ENCODE results near the gene PDLIM3.

DNA sequence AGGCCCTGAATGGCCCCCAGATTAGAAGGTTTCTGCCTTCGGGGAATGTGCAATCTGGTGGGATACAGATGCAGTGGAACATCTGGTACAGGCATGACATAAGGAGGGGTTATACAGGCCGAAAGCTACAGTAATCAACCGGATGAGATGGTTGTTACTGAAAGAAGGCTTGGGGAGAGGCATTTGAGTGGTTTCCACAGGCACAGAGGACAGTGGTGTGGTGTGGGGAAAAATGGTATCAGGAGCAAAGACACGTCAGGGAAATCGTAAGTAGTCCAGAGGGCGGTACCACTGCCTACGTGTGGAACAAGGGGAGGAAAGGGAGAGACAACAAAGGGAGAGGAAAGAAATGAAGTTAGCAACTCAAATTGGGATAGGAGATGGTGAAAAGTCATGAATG lies 3.0 kb downstream of the PDLIM3 start:
- TF ChIP-seq, protein P1, sequence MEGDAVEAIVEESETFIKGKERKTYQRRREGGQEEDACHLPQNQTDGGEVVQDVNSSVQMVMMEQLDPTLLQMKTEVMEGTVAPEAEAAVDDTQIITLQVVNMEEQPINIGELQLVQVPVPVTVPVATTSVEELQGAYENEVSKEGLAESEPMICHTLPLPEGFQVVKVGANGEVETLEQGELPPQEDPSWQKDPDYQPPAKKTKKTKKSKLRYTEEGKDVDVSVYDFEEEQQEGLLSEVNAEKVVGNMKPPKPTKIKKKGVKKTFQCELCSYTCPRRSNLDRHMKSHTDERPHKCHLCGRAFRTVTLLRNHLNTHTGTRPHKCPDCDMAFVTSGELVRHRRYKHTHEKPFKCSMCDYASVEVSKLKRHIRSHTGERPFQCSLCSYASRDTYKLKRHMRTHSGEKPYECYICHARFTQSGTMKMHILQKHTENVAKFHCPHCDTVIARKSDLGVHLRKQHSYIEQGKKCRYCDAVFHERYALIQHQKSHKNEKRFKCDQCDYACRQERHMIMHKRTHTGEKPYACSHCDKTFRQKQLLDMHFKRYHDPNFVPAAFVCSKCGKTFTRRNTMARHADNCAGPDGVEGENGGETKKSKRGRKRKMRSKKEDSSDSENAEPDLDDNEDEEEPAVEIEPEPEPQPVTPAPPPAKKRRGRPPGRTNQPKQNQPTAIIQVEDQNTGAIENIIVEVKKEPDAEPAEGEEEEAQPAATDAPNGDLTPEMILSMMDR (IDR thresholded peaks at IDR 0.05), result no peak
- TF ChIP-seq EZH2 (IDR thresholded peaks at IDR 0.05), result no peak
